NT2/D1 (cell line): ENCODE data around the gene C8G.

ENCODE experiments used
- YY1 ChIP-seq: IDR thresholded peaks from 2 replicates; pipeline ENCODE4 v1.6.1; 2011; ENCODE audit not compliant: insufficient read length, insufficient read depth
- ZNF274 ChIP-seq: IDR thresholded peaks from 2 replicates; pipeline ENCODE4 v1.6.1; 2011; ENCODE audit warnings: mild to moderate bottlenecking, low read depth, low read length

DNA sequence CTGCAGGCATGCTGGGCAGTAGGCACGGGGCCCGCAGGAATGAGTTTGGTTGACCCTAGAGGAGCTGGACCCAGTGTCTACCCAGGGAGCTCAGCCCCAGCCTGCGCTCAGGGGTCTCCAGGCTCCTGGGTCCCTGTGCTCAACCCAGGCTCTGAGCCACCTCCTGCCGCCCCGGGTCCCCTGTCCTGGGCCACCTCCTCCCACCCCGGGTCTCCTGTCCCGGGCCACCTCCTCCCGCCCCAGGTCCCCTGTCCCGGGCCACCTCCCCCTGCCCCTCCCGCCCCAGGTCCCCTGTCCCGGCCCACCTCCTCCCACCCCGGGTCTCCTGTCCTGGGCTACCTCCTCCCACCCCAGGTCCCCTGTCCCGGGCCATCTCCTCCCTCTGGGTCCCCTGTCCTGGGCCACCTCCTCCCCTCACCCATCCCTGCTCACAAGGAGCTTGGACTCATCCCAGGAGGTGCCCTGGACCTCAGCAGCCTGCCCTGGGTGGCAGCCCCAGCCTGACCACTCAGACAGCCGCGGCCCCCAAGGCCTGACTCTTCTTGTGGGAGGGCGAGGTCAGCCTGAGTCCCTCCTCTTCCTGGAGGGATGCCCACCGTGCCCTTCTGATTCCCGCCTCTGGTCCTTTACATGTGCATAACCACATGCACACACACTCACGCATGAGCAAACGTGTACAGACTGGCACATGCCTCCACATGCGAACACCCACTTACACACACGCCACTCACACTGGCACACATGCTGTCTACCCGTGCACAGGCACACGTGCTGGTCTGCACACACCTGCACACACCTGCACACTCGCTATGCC, 9.4 kb downstream of the C8G start:
- TF ChIP-seq ZNF274: no peak
- no peak for TF ChIP-seq YY1
